GM21390 (cell line): ENCODE data around the gene ATP5F1D.

Experiments used
- ATAC-seq: cut with Tn5 transposase; IDR thresholded peaks from one replicate; pipeline ENCODE4 v1.9.1; 2021; ENCODE audit not compliant: unreplicated experiment

The ATP5F1D gene

GRCh38 chr19:1220976-1221903 is 20.3 kb upstream of the ATP5F1D start:
- no peak for ATAC-seq

GRCh38 chr19:1221904-1222255 is 19.7 kb upstream of the ATP5F1D start:
- ATAC-seq, result no peak

- no peak for ATAC-seq
These were observed 19.2 kb upstream of the ATP5F1D start for GRCh38 chr19:1222394-1222793.

GRCh38 chr19:1223018-1223855 is 18.3 kb upstream of the ATP5F1D start:
- ATAC-seq, result no peak

- ATAC-seq, result no peak
These were observed 17.3 kb upstream of the ATP5F1D start for GRCh38 chr19:1224047-1224825.

- no peak for ATAC-seq
These were observed 16.7 kb upstream of the ATP5F1D start for GRCh38 chr19:1224847-1225246.

- ATAC-seq, result no peak
These were observed 15.9 kb upstream of the ATP5F1D start for GRCh38 chr19:1225440-1226226.

GRCh38 chr19:1226227-1226518 is 15.4 kb upstream of the ATP5F1D start:
- ATAC-seq, result no peak

GRCh38 chr19:1226522-1227303 is 14.8 kb upstream of the ATP5F1D start:
- ATAC-seq, result no peak

GRCh38 chr19:1227304-1228054 is 14.1 kb upstream of the ATP5F1D start:
- no peak for ATAC-seq

GRCh38 chr19:1228161-1228957 is 13.2 kb upstream of the ATP5F1D start:
- no peak for ATAC-seq

GRCh38 chr19:1229056-1229923 is 12.3 kb upstream of the ATP5F1D start:
- no peak for ATAC-seq

- no peak for ATAC-seq
These were observed 11.4 kb upstream of the ATP5F1D start for GRCh38 chr19:1229924-1230782.

- ATAC-seq, result no peak
These were observed 10.6 kb upstream of the ATP5F1D start for GRCh38 chr19:1230783-1231489.

- no peak for ATAC-seq
These were observed 9.6 kb upstream of the ATP5F1D start for GRCh38 chr19:1231729-1232637.
